Adipose tissue (tissue), 3 donors: ENCODE data around the gene FGF2. TPM values are rescaled to one million over a fixed set of nuclear protein-coding genes. Genes with fewer than 3 reads are reported as not detected.

ENCODE experiments used
- polyA plus RNA-seq, 3 donors: library from polyadenylated mRNA; stranded (reverse); fragments of 200-250 nt; gene quantifications; one replicate each; pipeline ENCODE4 v1.2.3, GENCODE V29; 2013
- donor health status: healthy with polysubstance abuse.
- donor health status: Bipolar disorder and iron deficiency.
- donor health status: healthy.

FGF2 gene
- polyA plus RNA-seq, 3 donors: 0.46 to 16.7 (median 9.3) TPM

Other genes with a start within 250 kb of the FGF2 start
- 1 to 10 TPM in 1 of 3 donors, not detected in 2; 1.1 TPM for gene IL21, start 205.8 kb upstream of the FGF2 start, polyA plus RNA-seq
- 1 to 10 TPM; 1.0 to 1.3 (median 1.1) TPM for gene BBS12, start 94.1 kb upstream of the FGF2 start, polyA plus RNA-seq
- 10 to 100 TPM in 1 of 3 donors, 1 to 10 TPM in 2; 3.1 to 17.0 (median 9.6) TPM for gene NUDT6, start 95.8 kb downstream of the FGF2 start, polyA plus RNA-seq